Skeletal muscle tissue (tissue), 4 donors: Measurements from ENCODE around the gene MEAF6. TPM values are rescaled to one million over a fixed set of nuclear protein-coding genes. Genes with fewer than 3 reads are reported as not detected.

Experiments
- H3K27ac ChIP-seq: one replicate; pipeline ENCODE4 v1.7.0; 2013; ENCODE audit warnings: mild to moderate bottlenecking, low read depth, low read length, inconsistent platforms
- H3K27me3 ChIP-seq, 3 donors: one replicate each; pipeline ENCODE4 v1.7.0; 2013; ENCODE audit warnings: low read length in 3 of 3; ENCODE audit not compliant: control insufficient read depth in 3 of 3, insufficient read depth in 3 of 3
- H3K36me3 ChIP-seq, 3 donors: one replicate each; pipeline ENCODE4 v1.7.0; 2013; ENCODE audit warnings: low read length in 3 of 3; ENCODE audit not compliant: control insufficient read depth in 3 of 3, insufficient read depth in 3 of 3
- H3K4me1 ChIP-seq, 3 donors: one replicate each; pipeline ENCODE4 v1.7.0; 2013; ENCODE audit warnings: low read length in 3 of 3, mild to moderate bottlenecking in 3 of 3; ENCODE audit not compliant: control insufficient read depth in 3 of 3, insufficient read depth in 3 of 3
- H3K4me3 ChIP-seq, 3 donors: one replicate each; pipeline ENCODE4 v1.7.0; 2013; ENCODE audit warnings: low read length in 3 of 3
- H3K9ac ChIP-seq, 3 donors: one replicate each; pipeline ENCODE4 v1.7.0; 2013; ENCODE audit warnings: low read length in 3 of 3, mild to moderate bottlenecking in 3 of 3, moderate library complexity in 2 of 3, low read depth in 1 of 3
- H3K9me3 ChIP-seq, 3 donors: one replicate each; pipeline ENCODE4 v1.7.0; 2013; ENCODE audit warnings: low read length in 3 of 3; ENCODE audit not compliant: control insufficient read depth in 3 of 3
- total RNA-seq: library from RNA; depleted of rRNA; stranded (reverse); fragments of >200 nt; gene quantifications from one replicate; pipeline ENCODE4 v1.2.3, GENCODE V29; 2014
- donor health status: Osteomylitis.

The MEAF6 gene
- total RNA-seq, 1 donor from 2014 or later: 36.5 TPM

GRCh38 chr1:37480581-37481288 lies 33.8 kb downstream of the MEAF6 start:
- Histone ChIP-seq H3K36me3 (peaks cover 38 to 59% (median 53%) of the 10 kb centered on the region in 3 donors), H3K4me3 (no peak overlapping the region), H3K4me1 (peaks cover 56 to 67% (median 59%) of the 10 kb centered on the region in 3 donors), H3K9me3 (no peaks in the 10 kb centered on the region), H3K9ac (peak overlapping the region in 1 of 3 donors; percentile 77), H3K27me3 (no peaks in the 10 kb centered on the region), H3K27ac (peak overlapping the region; percentile 95)

- H3K4me3 ChIP-seq: peak overlapping the region; percentile 23 to 70 (median 44)
Measured at GRCh38 chr1:37480125-37480466, 34.5 kb downstream of the MEAF6 start.

DNA sequence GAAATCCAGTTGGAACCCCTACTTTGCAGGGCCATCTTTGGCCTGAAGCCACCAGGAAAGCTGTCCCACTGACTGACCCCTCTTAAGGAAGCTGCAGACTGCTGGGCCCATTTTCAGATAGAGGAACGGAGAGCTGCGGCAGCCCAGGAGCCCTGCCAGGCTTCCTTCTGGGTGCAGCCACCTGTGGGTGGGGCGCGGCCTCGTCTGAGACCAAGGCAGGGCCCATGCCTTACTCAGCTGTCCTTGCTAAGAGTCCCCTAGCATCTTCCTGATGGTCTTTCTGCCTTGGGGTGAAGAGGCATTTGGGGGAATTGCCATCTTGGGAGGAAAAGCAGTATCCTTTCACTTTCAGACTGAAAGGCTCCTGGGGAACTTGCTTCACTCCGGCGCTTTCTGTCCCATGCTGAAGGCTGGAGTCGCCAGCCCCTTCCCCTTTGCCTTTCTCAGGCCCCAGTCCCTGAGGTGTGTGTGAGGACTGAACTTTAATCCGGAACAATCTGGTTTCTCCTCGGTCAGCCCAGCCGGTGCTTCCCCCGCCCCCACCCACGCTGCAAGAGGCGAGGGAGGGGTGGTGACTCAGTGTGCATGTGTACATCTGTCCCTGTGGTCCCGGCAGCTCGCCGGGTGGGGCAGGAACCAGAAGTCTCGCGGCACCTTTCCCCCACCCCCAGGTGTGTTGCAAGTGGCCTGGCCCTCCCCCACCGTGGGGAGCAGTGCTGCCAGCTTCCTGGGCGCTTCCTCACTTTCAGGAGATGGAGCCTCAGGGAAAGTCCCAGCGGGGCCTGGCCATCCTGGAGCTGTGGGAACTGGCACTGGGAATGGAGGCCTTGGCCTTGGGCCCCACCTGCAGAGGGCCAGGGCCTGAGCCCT lies 35.1 kb downstream of the MEAF6 start:
- Histone ChIP-seq H3K9me3 (no peaks in the 10 kb centered on the region), H3K9ac (peak overlapping the region; percentile 66 to 79 (median 77)), H3K36me3 (peaks cover 41 to 59% (median 54%) of the 10 kb centered on the region in 3 donors), H3K4me3 (peak overlapping the region; percentile 44 to 70 (median 69)), H3K27ac (peak overlapping the region; percentile 95), H3K4me1 (peaks cover 57 to 64% (median 58%) of the 10 kb centered on the region in 3 donors), H3K27me3 (no peaks in the 10 kb centered on the region)

More at GRCh38 chr1:37480125-37480466, 34.5 kb downstream of the MEAF6 start:
- Histone ChIP-seq H3K27me3 (no peaks in the 10 kb centered on the region), H3K9ac (peak overlapping the region; percentile 65 to 77 (median 66)), H3K9me3 (no peaks in the 10 kb centered on the region), H3K27ac (peak overlapping the region; percentile 95), H3K4me1 (peaks cover 56 to 67% (median 59%) of the 10 kb centered on the region in 3 donors), H3K36me3 (peaks cover 41 to 62% (median 54%) of the 10 kb centered on the region in 3 donors)

- H3K9me3 ChIP-seq: no peaks in the 10 kb centered on the region
- peaks cover 41 to 56% (median 51%) of the 10 kb centered on the region in 3 donors for H3K36me3 ChIP-seq
- H3K9ac ChIP-seq: peak overlapping the region; percentile 66 to 79 (median 77)
- H3K27me3 ChIP-seq: no peaks in the 10 kb centered on the region
- H3K27ac ChIP-seq: peak overlapping the region; percentile 95
- peak overlapping the region; percentile 44 to 70 (median 69) for H3K4me3 ChIP-seq
- peaks cover 59 to 67% (median 60%) of the 10 kb centered on the region in 3 donors for H3K4me1 ChIP-seq
Measured at GRCh38 chr1:37478890-37479254, 35.7 kb downstream of the MEAF6 start.

- H3K4me3 ChIP-seq: peak overlapping the region in 2 of 3 donors; percentile 49 to 69
- peaks cover 41 to 52% (median 51%) of the 10 kb centered on the region in 3 donors for H3K36me3 ChIP-seq
- H3K27me3 ChIP-seq: no peaks in the 10 kb centered on the region
- H3K4me1 ChIP-seq: peaks cover 64 to 71% (median 64%) of the 10 kb centered on the region in 3 donors
- peak overlapping the region in 1 of 3 donors; percentile 92 for H3K9ac ChIP-seq
- peak overlapping the region; percentile 95 for H3K27ac ChIP-seq
- no peaks in the 10 kb centered on the region for H3K9me3 ChIP-seq
Measured at GRCh38 chr1:37478451-37478881, 36.1 kb downstream of the MEAF6 start.

DNA sequence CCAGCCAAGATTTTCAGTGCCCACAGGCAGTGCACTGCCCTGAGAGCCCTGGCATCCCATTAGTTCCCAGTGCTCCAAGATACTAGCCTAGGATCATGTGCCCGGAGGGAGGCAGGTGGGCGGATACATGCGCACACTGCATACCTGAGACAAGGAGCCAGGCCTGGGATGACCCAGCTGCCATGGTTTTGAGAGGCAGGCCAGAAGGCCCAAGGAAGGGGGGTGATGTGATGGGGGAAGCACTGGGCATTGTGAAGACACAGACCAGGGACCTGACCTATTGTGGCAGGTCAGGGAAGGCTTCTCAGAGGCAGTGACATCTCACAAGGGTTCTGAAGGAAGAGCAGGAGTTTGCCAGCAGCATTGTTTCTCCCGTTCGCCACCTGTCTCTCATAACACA lies 36.6 kb downstream of the MEAF6 start:
- Histone ChIP-seq H3K4me3 (peak overlapping the region; percentile 75 to 100 (median 82)), H3K9me3 (no peaks in the 10 kb centered on the region), H3K27ac (peak overlapping the region; percentile 95), H3K4me1 (peaks cover 65 to 76% (median 69%) of the 10 kb centered on the region in 3 donors), H3K27me3 (no peaks in the 10 kb centered on the region), H3K9ac (peak overlapping the region in 1 of 3 donors; percentile 92), H3K36me3 (peaks cover 41 to 47% (median 47%) of the 10 kb centered on the region in 3 donors)

DNA sequence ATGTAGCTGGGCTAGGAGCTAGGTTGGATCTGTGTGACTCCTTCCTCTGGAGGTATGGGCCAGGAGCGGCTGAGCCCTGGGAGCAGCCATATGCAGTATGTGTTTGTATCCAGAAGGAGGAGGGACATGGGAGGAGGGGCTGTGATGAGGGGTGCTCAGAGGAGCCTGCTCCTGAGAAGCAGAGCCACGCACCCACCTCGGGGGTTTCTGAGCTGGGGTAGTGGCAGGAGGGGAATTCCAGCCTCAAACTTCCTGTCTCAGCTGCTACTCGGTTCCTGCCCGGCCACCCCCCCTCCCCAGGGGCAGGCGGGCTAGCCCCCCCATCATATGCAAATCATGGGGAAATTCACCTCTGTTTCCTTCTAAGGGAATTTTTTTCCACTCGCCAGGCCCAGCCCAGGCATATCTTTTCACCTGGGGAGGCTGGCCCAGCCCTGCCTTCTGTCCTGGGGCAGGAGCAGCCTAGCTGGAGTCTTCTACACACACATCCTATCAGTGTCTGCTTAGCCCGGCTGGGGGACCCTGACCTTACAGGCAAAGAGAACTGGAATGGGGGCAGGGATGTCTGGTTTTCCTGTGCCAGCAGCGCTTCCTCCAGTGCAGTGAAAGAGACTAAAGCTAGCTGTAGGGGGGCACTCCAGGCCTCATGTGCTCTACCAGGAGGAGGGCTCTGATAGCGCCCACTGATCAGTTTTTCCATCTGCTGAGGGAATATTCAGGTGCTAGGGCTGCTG lies 37.2 kb downstream of the MEAF6 start:
- peaks cover 35 to 41% (median 41%) of the 10 kb centered on the region in 3 donors for H3K36me3 ChIP-seq
- peak overlapping the region; percentile 95 for H3K27ac ChIP-seq

DNA sequence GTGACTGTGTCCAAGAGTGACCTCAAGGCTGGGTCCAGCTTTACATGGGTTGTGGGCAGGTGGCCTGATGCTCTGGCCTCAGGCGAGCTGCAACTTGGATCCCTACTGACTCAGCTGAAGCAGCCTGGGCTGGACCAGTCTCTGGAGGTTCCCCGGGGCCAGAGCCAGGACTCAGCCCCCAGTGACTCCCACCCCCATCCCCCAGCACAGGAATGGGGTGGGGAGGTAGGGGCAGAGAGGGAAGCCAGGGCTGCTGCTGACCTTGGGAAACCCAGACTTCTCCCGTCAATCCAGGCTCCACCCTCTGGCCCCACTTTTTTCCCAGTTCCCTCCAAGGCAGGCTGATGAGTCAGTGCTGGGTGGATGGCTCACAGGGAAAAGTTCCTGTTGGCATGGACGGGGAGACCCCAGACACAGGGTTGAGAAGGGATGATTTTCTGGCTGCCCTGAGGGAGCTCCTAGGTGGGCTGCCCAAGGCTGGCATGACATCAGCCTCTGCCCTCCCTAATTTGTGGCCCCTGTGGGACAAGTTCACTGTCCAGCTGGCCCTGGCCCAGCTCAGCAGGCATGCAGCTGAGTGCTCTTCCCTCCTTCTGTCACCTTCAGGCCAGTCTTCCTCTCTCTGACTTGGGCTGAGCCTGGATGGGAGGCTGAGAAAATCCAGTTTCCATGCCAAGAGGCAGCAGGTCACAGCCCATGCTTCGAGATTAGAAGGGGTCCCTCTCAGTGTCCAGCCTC lies 37.9 kb downstream of the MEAF6 start:
- H3K36me3 ChIP-seq: peaks cover 28 to 34% (median 34%) of the 10 kb centered on the region in 3 donors
- H3K9me3 ChIP-seq: no peaks in the 10 kb centered on the region
- peak overlapping the region; percentile 75 to 100 (median 82) for H3K4me3 ChIP-seq
- H3K9ac ChIP-seq: peak overlapping the region; percentile 73 to 94 (median 92)
- peak overlapping the region; percentile 95 for H3K27ac ChIP-seq
- H3K27me3 ChIP-seq: no peaks in the 10 kb centered on the region
- peaks cover 76 to 89% (median 80%) of the 10 kb centered on the region in 3 donors for H3K4me1 ChIP-seq

More for the DNA sequence above, 37.2 kb downstream of the MEAF6 start:
- Histone ChIP-seq H3K27me3 (no peaks in the 10 kb centered on the region), H3K9ac (peak overlapping the region; percentile 73 to 94 (median 92)), H3K4me1 (peaks cover 68 to 82% (median 72%) of the 10 kb centered on the region in 3 donors), H3K9me3 (no peaks in the 10 kb centered on the region), H3K4me3 (peak overlapping the region; percentile 75 to 100 (median 82))

- Histone ChIP-seq H3K4me1 (peaks cover 81 to 92% (median 85%) of the 10 kb centered on the region in 3 donors), H3K36me3 (peaks cover 22 to 29% (median 28%) of the 10 kb centered on the region in 3 donors), H3K4me3 (peak overlapping the region; percentile 75 to 100 (median 82)), H3K9me3 (no peaks in the 10 kb centered on the region), H3K27me3 (no peaks in the 10 kb centered on the region), H3K9ac (peak overlapping the region; percentile 73 to 94 (median 92)), H3K27ac (peak overlapping the region; percentile 95)
Measured at GRCh38 chr1:37476087-37476452, 38.5 kb downstream of the MEAF6 start.
